Stomach (tissue), 4 donors: ENCODE measurements around the gene TTC24.

Source experiments
- EP300 ChIP-seq: sonication (generic); formaldehyde crosslinking; IDR thresholded peaks from one replicate; pipeline ENCODE4 v1.6.1; 2017; ENCODE audit warnings: antibody characterized with exemption
- POLR2AphosphoS5 ChIP-seq, 3 donors: sonication (generic); formaldehyde crosslinking; IDR thresholded peaks; one replicate each; pipeline ENCODE4 v1.6.1; 2016; ENCODE audit warnings: antibody characterized with exemption in 3 of 3
- TF ChIP-seq, protein P1 (sequence below), 7 experiments: fragments of 450-650 bp in 4 of 7; fragments of 200-600 bp in 3 of 7; sonication (generic) in 3 of 7; IDR thresholded peaks; one replicate each; pipeline ENCODE4 v1.5.1; 2016 to 2019; ENCODE audit warnings: antibody characterized with exemption in 7 of 7, control low read depth in 2 of 7, mild to moderate bottlenecking in 1 of 7

DNA sequence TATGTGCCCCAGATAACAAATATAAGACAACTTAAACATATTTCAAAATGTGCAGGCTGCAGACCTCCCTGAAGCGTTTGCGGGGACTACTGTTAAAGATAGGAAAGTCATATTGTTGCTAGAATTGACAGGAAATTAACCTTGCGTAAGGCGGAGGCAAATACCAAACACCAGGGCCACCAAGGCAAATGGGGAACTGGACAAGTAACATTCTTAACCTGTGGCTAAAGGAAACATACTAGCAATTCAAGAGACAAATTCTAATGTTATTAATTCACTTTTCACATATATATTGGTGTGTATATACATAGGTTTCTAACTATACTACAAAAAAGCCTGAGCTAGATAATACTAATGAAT, 46.5 kb downstream of the TTC24 start:
- TF ChIP-seq EP300 (no peak), POLR2AphosphoS5 (IDR thresholded peaks at IDR 0.05) (no peak)
- TF ChIP-seq, protein P1, sequence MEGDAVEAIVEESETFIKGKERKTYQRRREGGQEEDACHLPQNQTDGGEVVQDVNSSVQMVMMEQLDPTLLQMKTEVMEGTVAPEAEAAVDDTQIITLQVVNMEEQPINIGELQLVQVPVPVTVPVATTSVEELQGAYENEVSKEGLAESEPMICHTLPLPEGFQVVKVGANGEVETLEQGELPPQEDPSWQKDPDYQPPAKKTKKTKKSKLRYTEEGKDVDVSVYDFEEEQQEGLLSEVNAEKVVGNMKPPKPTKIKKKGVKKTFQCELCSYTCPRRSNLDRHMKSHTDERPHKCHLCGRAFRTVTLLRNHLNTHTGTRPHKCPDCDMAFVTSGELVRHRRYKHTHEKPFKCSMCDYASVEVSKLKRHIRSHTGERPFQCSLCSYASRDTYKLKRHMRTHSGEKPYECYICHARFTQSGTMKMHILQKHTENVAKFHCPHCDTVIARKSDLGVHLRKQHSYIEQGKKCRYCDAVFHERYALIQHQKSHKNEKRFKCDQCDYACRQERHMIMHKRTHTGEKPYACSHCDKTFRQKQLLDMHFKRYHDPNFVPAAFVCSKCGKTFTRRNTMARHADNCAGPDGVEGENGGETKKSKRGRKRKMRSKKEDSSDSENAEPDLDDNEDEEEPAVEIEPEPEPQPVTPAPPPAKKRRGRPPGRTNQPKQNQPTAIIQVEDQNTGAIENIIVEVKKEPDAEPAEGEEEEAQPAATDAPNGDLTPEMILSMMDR (IDR thresholded peaks at IDR 0.05): no peak
